HCT116 (cell line): Measurements from ENCODE around the gene EYA2.

ENCODE experiments used
- ATF3 ChIP-seq: IDR thresholded peaks from 2 replicates; pipeline ENCODE4 v1.6.1; 2012
- CTCF ChIP-seq, 3 experiments: fragments of 200-600 bp in 1 of 3; sonication (generic) in 1 of 3; IDR thresholded peaks in 2 of 3; conservative IDR thresholded peaks in 1 of 3; 2 replicates each; pipeline ENCODE4 v1.5.1; 2012 to 2017; ENCODE audit warnings: low read depth in 2 of 3, low read length in 2 of 3, antibody characterized with exemption in 1 of 3, borderline replicate concordance in 1 of 3, control low read depth in 1 of 3, mild to moderate bottlenecking in 1 of 3, mixed read lengths in 1 of 3, mixed run types in 1 of 3, moderate library complexity in 1 of 3; ENCODE audit not compliant: insufficient read depth in 1 of 3
- ELF1 ChIP-seq: IDR thresholded peaks from 2 replicates; pipeline ENCODE4 v1.6.1; 2012; ENCODE audit warnings: low read depth, borderline replicate concordance
- EZH2 ChIP-seq: fragments of 200-600 bp; sonication (generic); IDR thresholded peaks from 2 replicates; pipeline ENCODE4 v1.6.1; 2017; ENCODE audit warnings: antibody characterized with exemption, mixed run types
- EZH2phosphoT487 ChIP-seq: fragments of 200-600 bp; IDR thresholded peaks from 2 replicates; pipeline ENCODE4 v1.6.1; 2018; ENCODE audit warnings: antibody characterized with exemption, borderline replicate concordance
- POLR2A ChIP-seq: IDR thresholded peaks from 2 replicates; pipeline ENCODE4 v1.7.0; 2011; ENCODE audit warnings: borderline replicate concordance; ENCODE audit not compliant: insufficient read depth, insufficient read length; ENCODE audit errors: extremely low read depth
- POLR2AphosphoS5 ChIP-seq: IDR thresholded peaks from 2 replicates; pipeline ENCODE4 v1.6.1; 2011; ENCODE audit warnings: mild to moderate bottlenecking, low read depth, low read length, moderate library complexity
- RAD21 ChIP-seq: IDR thresholded peaks from 2 replicates; pipeline ENCODE4 v1.6.1; 2012; ENCODE audit warnings: low read depth, mild to moderate bottlenecking
- YY1 ChIP-seq: IDR thresholded peaks from 2 replicates; pipeline ENCODE4 v1.6.1; 2011; ENCODE audit warnings: low read length, low read depth, moderate library complexity, mild to moderate bottlenecking; ENCODE audit not compliant: insufficient replicate concordance; ENCODE audit errors: extremely low read depth
- TF ChIP-seq, protein P1 (sequence below): IDR thresholded peaks from 2 replicates; pipeline ENCODE4 v1.6.1; 2011; ENCODE audit warnings: mild to moderate bottlenecking, low read length, moderate library complexity; ENCODE audit not compliant: insufficient replicate concordance; ENCODE audit errors: extremely low read depth
- TF ChIP-seq, protein P2 (sequence below): IDR thresholded peaks from 2 replicates; pipeline ENCODE4 v1.6.1; 2012
- TF ChIP-seq, protein P3 (sequence below): IDR thresholded peaks from 2 replicates; pipeline ENCODE4 v1.6.1; 2012; ENCODE audit warnings: low read depth

DNA sequence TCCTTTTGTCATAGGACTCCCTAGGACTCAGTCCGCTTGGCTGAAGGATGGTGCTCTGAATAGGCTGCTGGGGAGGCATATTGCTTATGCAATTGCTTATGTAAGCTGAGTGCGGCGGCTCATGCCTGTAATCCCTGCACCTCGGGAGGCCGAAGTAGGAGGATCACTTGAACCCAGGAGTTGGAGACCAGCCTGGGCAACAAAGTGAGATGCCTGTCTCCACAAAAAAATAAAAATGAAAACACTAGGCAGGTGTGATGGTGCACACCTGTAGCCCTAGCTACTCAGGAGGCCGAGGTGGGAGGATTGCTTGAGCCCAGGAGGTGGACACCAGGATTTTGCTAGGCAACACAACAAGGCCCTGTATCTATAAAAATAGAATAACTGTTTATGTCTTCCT, 81.3 kb downstream of the EYA2 start:
- no peak for TF ChIP-seq CTCF (IDR thresholded peaks at IDR 0.05 in 2 of 3, conservative IDR thresholded peaks at IDR 0.05 in 1 of 3; ENCODE audit: borderline replicate concordance in 1 of 3, insufficient read depth in 1 of 3, low read depth in 2 of 3, low read length in 2 of 3)
- TF ChIP-seq, protein P1, sequence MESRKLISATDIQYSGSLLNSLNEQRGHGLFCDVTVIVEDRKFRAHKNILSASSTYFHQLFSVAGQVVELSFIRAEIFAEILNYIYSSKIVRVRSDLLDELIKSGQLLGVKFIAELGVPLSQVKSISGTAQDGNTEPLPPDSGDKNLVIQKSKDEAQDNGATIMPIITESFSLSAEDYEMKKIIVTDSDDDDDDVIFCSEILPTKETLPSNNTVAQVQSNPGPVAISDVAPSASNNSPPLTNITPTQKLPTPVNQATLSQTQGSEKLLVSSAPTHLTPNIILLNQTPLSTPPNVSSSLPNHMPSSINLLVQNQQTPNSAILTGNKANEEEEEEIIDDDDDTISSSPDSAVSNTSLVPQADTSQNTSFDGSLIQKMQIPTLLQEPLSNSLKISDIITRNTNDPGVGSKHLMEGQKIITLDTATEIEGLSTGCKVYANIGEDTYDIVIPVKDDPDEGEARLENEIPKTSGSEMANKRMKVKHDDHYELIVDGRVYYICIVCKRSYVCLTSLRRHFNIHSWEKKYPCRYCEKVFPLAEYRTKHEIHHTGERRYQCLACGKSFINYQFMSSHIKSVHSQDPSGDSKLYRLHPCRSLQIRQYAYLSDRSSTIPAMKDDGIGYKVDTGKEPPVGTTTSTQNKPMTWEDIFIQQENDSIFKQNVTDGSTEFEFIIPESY = no peak
- no peak for TF ChIP-seq YY1
- no peak for TF ChIP-seq POLR2AphosphoS5
- TF ChIP-seq EZH2phosphoT487 = no peak
- no peak for TF ChIP-seq ELF1
- no peak for TF ChIP-seq POLR2A
- TF ChIP-seq ATF3 = no peak
- TF ChIP-seq, protein P2, sequence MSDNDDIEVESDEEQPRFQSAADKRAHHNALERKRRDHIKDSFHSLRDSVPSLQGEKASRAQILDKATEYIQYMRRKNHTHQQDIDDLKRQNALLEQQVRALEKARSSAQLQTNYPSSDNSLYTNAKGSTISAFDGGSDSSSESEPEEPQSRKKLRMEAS = no peak
- no peak for TF ChIP-seq RAD21
- TF ChIP-seq, protein P3, sequence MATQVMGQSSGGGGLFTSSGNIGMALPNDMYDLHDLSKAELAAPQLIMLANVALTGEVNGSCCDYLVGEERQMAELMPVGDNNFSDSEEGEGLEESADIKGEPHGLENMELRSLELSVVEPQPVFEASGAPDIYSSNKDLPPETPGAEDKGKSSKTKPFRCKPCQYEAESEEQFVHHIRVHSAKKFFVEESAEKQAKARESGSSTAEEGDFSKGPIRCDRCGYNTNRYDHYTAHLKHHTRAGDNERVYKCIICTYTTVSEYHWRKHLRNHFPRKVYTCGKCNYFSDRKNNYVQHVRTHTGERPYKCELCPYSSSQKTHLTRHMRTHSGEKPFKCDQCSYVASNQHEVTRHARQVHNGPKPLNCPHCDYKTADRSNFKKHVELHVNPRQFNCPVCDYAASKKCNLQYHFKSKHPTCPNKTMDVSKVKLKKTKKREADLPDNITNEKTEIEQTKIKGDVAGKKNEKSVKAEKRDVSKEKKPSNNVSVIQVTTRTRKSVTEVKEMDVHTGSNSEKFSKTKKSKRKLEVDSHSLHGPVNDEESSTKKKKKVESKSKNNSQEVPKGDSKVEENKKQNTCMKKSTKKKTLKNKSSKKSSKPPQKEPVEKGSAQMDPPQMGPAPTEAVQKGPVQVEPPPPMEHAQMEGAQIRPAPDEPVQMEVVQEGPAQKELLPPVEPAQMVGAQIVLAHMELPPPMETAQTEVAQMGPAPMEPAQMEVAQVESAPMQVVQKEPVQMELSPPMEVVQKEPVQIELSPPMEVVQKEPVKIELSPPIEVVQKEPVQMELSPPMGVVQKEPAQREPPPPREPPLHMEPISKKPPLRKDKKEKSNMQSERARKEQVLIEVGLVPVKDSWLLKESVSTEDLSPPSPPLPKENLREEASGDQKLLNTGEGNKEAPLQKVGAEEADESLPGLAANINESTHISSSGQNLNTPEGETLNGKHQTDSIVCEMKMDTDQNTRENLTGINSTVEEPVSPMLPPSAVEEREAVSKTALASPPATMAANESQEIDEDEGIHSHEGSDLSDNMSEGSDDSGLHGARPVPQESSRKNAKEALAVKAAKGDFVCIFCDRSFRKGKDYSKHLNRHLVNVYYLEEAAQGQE = no peak
- no peak for TF ChIP-seq EZH2
